Measurements from ENCODE around the gene PTPRN2.

PTPRN2 gene

DNA sequence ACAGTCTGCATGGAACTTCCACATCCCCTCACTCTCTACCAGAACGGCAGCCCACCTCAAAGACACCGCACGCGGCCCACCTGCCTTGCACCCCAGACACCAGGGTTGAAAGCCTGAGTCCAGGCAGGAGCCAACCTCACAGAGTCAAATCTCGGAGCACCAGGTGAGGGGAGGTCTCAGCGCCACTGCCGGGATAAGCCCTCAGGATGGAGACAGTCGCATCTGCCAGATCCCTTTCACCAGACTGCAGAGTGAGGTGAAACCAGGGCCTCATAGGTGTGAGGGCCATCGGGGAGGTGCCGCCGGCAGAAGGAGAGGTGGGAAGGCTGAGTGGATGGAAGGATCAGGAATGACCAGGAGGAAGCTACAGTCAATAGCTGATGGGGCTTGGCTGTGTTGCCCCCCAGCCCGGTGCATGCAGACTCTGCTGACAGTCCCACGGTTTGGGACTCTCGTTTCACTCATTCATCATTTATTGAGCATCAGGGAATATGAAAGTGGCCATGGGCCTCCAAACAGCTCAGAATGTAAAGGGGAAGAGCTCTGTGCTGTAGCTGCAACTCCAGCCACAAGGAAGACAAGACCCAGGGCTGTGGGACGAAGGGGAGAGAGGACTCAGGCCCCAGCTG is 315.0 kb downstream of the PTPRN2 start:
- no peak for DNase-seq

GRCh38 chr7:158272091-158272490 is 315.5 kb downstream of the PTPRN2 start:
- no peak for DNase-seq

DNA sequence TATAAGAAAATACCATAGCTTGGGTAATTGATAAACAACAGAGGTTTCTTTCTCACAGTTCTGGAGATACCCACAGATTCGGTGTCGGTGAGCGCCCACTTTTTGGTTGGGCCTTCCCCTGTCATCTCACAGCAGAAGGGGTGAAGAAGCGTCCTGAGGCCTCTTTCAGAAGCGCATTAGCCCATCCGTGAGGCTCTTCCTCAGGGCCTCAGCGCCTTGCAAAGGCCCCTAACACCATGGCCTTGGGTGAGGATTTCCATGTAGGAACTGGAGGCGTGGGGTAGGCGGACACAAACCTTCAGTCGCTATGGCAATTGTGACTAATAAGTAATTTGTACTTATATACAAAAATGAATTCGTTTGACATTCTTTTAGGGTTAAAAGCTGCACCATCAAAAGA is 316.0 kb downstream of the PTPRN2 start:
- no peak for DNase-seq

DNA sequence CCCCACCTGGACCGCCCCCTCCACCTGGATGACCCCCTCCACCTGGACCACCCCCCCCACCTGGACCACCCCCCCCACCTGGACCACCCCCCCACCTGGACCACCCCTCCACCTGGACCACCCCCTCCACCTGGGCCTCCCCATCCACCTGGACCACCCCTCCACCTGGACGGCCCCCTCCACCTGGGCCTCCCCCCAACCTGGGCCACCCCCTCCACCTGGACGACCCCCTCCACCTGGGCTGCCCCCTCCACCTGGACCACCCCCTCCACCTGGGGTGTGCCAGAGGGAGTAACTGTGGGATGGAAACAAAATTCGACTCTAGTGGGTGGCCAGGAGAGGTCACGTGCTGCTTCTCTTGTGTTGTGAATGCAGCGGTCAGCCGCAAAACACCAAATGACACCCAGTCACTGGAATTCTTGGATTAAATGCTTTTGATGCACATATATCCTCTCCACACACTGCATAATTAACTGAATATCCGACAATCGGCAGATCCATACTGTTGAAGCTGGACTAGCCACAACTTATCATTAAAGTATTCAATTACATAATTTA is 316.7 kb downstream of the PTPRN2 start:
- DNase-seq: no peak

- no peak for DNase-seq
These were observed 317.4 kb downstream of the PTPRN2 start for GRCh38 chr7:158270106-158270775.

DNA sequence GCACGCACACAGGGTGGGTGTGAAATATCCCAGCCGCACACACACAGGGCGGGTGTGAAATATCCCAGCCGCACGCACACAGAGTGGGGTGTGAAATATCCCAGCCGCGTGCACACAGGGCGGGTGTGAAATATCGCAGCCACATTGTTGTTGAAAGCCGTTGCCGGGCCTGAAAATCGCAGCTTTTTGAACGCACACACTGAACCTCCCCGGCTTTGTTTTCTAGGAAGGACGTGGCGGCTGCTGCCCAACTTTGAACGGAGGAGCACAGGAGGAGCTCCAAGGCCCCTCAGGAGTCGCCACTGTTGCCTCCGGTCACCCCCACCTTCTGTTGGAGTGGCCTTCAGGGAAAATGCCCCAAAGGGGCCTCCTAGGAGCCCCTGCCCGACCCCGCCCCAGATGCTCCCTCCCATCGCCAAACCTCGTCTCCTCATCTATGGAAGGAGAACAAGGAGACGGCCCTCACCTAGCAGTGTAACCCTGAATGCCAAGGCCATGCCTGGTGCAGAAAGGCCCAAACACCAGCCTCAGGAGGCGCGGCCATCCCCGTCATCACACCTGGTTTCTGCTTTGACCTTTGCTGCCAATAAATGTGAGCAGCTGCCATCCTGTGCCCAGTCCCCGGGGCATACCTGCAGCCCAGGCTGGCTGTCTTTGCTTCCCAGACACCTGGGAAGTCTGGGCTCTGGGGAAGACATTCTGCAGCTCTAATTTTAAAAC is 318.6 kb downstream of the PTPRN2 start:
- no peak for DNase-seq

GRCh38 chr7:158267742-158268435 is 319.7 kb downstream of the PTPRN2 start:
- DNase-seq: no peak

GRCh38 chr7:158266817-158267741 is 320.5 kb downstream of the PTPRN2 start:
- no peak for DNase-seq

DNA sequence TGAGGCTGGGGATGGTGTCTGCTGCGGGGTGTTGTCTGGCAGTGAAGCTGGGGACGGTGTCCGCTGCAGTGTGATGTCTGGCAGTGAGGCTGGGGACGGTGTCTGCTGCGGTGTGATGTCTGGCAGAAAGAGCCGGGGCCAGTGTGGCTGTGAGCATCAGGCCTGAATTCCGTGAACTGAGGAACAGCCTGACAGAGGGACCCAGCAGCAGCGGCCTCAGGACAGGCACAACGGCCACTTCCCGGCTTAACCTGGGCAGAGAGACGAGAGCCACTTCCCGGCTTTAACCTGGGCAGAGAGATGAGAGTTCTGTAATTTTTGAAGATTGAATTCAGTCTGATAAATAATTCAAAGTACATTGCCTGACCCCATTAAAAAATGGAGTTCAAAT is 321.2 kb downstream of the PTPRN2 start:
- no peak for DNase-seq

DNA sequence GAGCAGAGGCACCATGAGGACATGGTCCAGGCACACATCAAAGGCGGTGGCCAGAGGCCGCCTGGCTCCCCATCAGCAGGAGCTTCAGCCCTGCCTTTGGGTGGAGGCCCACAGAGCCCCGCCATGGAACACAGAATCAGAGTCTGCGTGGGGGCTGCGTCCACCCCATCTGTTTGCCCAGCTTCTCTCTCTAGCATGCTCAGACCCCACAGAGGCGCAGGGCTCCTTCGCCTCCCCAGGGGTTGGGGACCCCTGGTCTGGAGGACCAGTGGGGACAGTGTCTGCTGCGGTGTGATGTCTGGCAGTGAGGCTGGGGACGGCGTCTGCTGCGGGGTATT is 321.9 kb downstream of the PTPRN2 start:
- no peak for DNase-seq

GRCh38 chr7:158264881-158265742 is 322.5 kb downstream of the PTPRN2 start:
- no peak for DNase-seq

GRCh38 chr7:158263964-158264748 is 323.5 kb downstream of the PTPRN2 start:
- no peak for DNase-seq

GRCh38 chr7:158263110-158263963 is 324.3 kb downstream of the PTPRN2 start:
- no peak for DNase-seq

DNA sequence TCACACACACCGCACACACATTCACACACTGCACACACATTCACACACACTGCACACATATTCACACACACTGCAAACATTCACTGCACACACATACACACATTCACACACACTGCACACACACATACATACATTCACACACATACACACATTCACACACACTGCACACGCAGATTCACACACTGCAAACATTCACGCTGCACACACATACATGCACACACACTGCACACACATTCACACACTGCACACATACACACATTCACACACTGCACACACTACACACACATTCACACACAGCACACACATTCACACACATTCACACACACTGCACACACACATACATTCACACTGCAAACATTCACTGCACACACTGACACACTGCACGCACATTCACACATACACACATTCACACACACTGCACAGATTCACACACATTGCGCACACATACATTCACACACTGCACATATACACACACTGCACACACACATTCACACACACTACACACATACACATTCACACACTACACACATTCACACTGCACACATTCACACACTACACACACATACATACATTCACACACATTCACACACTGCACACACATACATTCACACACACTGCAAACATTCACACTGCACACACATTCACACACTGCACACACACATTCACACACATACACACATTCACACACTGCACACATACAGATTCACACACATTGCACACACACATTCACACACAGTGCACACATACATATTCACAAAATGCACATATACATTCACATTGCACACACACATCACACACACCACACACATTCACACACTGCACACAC is 325.1 kb downstream of the PTPRN2 start:
- DNase-seq: no peak

DNA sequence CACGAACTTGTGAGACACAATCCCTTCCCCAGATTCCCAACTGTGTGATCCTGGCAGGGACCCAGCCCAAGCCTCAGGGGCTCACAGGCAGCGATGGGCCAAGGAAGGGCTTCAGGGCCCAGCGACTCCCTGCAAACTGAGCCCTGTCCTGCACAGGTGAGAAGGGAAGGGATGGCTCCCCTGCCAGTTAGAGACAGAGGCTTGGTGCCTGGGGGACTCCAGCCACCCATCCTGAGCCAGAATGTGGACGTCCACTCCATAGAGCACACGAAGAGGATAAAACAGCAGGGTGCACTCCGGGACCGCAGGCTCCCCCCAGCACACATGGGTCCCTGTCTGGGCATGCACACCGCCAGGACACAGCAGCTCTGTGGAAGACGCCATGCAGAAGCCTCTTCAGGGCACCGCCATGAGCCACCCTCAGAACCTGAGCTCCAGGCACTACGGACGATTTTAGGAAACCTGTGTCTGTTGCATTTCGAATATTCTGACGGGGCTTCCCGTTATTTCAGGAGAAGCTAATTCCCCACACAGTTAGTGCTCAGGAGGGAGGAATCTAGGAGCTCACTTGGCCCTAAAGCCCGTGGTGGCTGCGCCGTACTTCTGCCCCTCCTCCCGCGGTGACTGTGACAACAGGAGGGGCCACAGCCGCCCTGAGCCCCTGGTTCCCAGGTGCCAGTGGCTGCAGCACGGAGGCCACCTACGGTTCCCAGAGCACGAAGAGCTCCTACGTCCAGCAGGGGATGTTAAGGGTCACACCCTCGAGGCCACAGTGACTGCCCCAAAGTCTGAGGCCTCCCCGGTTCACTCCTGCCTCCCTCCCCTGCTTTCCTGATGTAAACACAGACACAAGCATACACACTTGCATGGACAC is 326.0 kb downstream of the PTPRN2 start:
- DNase-seq: no peak

- no peak for DNase-seq
These were observed 326.9 kb downstream of the PTPRN2 start for GRCh38 chr7:158260567-158261361.

Data from effector CD4-positive, alpha-beta T cell (primary cell).